Activated T-helper 9 cell treated with anti-CD3 and anti-CD28 coated beads, Interleukin-2, amount 50 U/mL, for 16 hours (primary cell): Measurements from ENCODE around the gene DLEC1.
"Not testable (repeated sequence)": the region's sequence is repeated elsewhere in the genome, so short reads cannot be mapped to it uniquely, and the experiment has no call there.

Experiments
- DNase-seq: peaks from one replicate; pipeline ENCODE4 v3.0.0-alpha.2; 2020; ENCODE audit warnings: low read depth

DLEC1 gene

DNA sequence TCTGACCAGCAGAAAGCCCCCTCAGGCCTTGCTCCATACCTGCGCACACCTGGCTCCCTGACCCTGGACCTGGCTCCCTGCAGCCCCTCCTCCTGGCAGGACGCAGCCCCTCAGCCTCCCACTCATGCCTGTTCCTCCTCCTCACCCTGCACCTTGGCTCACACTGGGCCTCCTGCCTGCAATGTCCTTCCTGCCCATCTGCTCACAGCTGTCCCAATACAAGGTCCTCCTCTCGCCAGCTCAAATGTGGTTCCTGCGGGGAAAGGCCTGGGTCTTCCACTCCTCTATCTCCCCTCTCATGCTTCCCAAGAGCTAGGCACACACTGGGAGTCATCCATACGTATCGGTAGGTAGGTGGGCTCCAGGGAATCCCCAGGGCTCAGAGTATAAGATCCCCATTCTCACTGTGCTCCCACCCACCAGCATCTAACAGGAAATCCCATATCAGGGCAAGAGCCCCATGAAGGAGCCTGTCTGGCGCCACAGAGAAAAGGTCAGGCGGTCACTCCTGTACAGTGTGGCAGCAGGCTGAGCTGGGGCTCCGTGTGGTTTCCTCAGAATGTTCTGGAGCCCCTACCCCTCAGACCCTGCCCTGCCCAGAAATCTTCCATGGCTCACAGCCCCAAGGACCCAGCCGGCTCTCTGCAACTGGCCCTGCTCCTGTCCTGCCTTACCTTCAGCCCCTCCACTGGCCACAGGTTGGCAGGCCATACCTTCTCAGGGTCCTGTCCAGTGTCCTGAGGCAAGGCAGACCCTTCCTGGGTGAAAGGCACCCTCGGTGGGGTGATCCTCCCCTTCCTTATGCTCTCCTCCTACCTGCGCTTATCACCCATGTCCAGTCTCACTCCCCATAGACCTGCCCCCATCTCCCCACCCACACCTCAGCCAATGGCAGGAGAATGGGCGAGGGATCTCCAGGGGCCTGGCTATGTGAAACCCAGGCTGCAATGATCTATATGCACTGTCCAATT, 20.4 kb upstream of the DLEC1 start:
- DNase-seq = no peak

DNA sequence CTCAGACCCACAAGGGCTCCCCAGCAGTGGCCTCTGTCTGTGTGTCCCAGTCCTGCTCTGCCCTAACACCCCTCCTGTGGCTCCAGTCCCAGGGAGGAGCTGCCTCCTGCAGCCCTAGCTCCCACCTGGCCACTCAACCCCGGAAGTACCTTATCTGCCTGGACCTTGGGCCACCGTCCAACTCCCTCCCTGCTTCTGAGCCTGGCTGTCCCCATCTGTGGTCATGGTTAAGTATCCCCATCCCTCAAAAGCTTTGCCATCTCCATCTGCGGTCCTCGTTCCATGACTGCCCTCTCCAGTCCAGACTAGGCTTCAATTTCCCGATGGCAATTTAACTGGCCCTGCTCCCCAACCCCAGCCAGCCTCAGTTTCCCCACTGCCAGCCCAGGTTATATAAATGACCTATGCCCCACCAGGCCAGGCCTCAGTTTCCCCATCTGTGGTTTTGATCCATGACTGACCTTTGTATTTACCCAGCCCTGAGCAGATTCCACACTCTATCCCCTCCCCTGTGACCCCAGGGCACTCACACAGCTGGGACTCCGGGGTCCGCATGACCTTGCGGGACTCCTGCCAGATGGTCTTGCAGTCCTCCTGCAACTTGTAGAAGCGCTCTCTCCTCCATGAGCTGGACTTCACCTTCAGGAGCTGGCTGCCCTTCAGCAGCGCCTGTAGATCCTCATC, 19.2 kb upstream of the DLEC1 start:
- DNase-seq = no peak

GRCh38 chr3:38020342-38020726, 18.7 kb upstream of the DLEC1 start:
- no peak for DNase-seq

GRCh38 chr3:38021196-38021595, 17.8 kb upstream of the DLEC1 start:
- no peak for DNase-seq

DNA sequence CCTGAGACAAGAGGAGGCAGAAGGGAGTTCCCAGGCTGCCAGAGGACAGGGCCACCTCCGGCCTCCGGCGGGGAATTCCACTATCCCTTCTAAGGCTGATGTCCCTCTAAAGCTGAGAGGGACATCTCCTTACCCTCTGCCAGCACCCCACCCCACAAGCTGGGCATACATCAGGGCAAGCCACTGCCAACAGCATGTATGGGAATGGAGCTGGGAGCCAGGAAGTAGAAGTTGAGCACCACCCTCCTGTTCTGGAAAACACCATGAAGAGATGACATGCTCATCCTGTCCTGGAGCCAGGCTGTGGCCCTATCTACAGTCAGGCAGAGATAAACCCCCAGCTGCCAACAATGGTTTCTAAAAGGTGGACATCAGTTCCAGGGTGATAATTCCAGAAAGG, 16.7 kb upstream of the DLEC1 start:
- no peak for DNase-seq

- DNase-seq = no peak
These were observed 15.9 kb upstream of the DLEC1 start for GRCh38 chr3:38022896-38023709.

- DNase-seq = no peak
These were observed 12.2 kb upstream of the DLEC1 start for GRCh38 chr3:38026856-38027255.

DNA sequence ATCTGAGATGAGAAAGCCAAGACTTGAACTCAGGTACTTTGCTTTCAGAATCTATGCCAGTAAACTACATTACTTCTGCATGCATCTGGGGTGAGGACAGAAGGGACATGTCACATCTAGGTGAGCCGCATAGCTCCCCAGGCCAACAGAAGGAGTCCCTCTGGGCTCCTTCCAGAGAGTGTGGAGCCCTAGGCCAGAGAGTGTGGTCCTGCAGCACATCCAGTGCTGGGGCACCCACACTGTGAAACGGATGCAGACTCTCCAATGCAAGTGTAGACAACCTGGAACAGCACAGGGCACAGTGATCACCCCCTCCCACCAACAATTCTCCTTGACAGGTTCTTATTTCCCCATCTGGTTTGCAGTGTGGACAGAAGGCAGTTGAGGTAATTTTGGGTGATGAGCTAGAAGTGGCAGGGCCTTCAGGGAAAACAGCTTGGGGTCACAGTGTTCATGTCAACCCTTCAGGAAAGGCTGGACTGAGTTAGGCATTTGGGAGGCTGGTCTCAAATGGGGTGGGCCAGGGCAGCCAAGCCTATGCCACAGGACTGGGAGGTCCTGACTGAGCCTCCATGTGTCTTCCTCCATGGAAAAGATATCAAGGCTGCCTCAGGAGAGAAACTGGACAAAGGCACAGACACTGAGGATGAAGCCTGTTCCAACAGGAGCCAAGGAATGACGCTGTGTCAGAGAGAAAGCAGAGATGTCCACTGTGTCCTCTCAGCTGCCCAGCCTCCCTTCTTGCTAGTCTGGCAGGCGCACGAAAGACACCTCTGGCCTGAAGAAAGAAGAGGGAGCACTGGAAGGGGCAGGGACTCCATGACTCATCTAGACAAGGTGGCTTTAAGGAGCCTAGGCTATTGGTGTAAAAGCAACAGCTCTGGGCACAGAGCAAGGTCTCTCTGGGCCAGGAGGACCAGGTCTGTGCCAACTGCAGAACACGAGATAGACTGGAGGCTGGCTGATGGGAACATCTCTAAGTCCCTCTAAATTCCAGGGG, 11.2 kb upstream of the DLEC1 start:
- DNase-seq = no peak

- no peak for DNase-seq
These were observed 10.2 kb upstream of the DLEC1 start for GRCh38 chr3:38028621-38029361.

DNA sequence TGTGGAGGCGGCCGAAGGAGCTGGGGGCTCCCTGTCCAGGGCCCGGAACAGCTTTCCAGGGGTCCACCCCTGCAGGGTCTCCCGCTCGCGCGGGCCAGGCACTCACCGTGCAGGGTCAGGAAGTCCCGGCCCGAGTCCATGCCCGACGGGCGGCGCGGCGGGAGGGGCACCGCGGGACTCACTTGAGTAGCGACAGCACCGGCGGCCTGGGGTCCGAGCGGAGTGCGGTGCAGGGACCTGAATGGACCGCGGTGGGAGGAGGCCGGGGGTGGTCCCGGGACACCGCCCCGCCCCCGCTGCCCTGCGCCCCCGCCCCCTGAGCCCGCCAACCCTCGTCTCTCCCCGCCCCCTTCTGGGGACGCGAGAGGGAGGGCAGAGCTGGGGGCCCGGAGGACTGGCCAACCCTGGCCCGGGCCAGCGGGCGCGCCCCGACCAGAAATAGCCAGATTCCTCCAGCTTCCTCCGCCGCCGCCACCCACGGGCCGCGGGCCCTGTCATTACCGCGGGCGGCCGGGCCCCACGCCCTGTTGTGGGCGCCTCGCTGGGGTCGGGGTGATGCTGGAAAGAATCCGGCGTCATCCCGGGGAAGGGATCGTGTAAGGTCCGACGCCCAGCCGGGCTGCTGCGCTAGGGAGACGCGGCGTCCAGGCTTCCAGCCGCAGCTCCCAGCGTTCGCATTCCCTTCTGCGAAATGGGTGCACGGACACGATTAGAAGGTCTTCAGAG, 9.4 kb upstream of the DLEC1 start, which contains the start of gene PLCD1:
PLCD1 (minus strand) TSS at position 243 of the 726 bp plus-strand sequence; CDS start at position 140, 103 bp downstream.
- DNase-seq = peak; percentile 30

DNA sequence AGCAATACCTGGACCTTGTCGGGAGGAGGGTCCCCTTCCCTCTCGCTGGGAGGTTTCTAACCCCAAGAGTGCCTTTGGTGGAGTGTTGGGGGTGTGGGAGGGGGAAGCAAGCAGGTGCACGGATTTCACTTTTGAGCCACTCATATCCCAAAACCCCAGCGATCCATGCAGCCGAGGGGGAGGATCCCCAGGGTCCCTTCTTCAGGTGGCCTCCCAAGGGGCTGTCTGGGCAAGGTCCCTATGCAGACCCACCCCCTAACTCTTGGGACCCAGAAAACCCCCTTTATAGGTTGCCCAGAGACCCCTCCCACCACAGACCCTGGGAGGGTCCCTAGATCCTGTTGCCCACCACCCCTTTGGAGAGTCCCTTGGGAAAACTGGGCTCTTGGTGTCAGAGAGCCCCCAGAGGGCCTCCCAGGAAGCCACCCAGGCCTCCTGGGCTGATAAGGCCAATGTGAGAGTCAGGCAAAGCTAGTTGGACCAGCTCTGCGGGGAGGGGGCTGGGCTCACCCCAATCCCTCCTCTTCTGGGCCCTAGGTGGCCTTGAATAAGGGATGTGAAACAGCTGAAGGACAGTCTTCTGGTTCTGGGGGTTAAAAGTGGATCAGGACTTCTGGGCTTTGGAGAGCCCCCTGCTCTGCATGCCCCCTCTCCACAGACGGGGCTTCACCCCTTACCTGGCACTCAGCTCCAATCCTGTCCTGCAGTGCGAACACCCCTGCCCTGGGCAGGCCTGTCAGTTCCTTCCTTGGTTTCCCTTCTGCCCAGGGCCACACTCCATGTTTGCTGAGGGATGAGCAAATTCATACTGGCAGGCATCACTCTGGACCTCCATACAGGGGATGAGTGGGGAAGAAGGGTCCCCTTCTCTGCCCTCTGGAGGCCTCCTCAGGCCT, 8.6 kb upstream of the DLEC1 start:
- DNase-seq = no peak

DNA sequence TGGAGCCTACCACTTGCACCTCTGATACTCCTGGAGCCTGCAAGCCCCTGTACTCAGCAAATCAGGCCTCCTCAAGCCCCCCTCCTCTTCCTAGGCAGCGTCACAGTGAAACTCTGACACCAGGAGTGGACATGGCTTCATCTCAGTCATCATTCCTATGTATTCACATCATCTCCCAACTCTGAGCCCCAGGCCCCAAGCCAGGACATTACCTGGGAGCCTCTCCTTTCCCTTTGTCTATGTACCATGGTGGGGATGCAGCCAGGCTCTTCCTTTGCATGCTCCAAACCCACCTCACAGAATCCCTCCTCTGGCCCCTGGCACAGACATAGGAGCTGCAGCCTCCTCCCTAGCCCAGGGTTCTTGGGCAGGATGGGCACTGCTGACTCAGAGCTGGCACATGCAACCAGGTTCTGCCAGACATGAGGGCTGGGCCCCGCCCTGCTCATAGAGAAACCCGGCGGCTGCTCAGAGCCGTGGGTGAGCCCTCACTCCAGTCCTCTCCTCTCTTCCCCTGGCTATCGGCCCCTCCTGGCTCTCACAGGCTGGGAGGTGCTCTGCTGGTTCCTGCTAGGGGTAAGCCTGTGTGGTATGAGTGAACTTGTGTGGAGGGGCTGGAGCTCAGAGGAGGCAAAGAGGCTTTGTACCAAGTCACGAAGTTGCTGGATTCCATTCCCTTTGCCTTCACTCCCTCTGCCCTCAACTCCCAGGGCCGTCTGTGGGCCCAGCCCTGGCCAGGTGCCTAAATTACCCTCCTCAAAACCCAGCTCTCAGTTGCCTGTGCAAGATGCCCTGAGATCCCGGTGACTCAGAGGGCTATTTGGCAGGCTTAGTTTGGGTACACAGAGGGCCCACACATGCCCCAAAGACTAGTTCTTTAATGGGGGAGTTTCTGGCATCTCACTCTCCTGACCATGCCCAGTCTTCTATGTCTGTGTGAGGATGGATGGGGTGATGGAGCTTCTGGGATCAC, 7.7 kb upstream of the DLEC1 start:
- peak; percentile 40 for DNase-seq

DNA sequence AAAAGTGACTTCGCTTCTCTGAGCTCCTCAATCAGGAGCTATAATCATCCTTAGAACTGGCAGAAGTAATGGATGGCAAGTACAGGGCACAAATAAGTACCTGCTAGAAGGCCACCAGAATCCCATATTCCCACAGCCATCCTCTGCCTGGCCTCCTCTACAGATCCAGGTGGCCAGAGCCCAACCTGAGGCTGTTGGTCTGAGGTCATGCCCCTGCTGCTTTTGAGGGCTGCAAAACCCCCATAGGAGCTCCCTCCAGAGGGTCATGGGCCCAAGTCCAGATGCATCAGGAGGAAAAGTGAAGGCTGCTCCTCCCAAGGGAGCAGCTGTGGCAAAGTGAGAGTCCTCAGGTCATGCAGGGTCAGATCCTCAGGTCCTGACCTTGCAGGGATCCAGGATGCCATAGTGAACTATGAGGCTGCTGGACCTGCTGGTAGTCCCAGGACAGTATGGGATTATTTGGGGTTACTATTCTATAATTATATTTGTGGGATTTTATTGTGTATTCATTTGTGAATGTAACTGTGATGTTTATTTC, 6.6 kb upstream of the DLEC1 start:
- no peak for DNase-seq

GRCh38 chr3:38033586-38033985, 5.4 kb upstream of the DLEC1 start:
- DNase-seq = not testable (repeated sequence)

- not testable (repeated sequence) for DNase-seq
These were observed 4.7 kb upstream of the DLEC1 start for GRCh38 chr3:38034335-38034734.

GRCh38 chr3:38036286-38036685, 2.7 kb upstream of the DLEC1 start:
- no peak for DNase-seq

GRCh38 chr3:38036906-38037305, 2.1 kb upstream of the DLEC1 start:
- DNase-seq = no peak
